CD14-positive monocyte (primary cell): ENCODE measurements around the gene LRFN3. TPM values are rescaled to one million over a fixed set of nuclear protein-coding genes. Genes with fewer than 3 reads are reported as not detected.

Experiments used
- DNase-seq, 3 donors: peaks; one replicate each; pipeline ENCODE4 v3.0.0-alpha.2; 2011 to 2022
- H2AFZ ChIP-seq: 2 replicates; pipeline ENCODE4 v1.6.0; 2012; ENCODE audit warnings: mild to moderate bottlenecking, low read depth, low read length, inconsistent platforms; ENCODE audit not compliant: insufficient read depth, poor library complexity, severe bottlenecking
- H3K27ac ChIP-seq, 2 donors: 1 replicate in 1 of 2; 2 replicates in 1 of 2; pipeline ENCODE4 v1.5.1; 2012 to 2013; ENCODE audit warnings: low read length in 2 of 2, control low read depth in 1 of 2, inconsistent platforms in 1 of 2, low read depth in 1 of 2, mild to moderate bottlenecking in 1 of 2
- H3K27me3 ChIP-seq, 2 donors: one replicate each; pipeline versions ENCODE4 v1.6.0 to v1.6.1; 2011 to 2013; ENCODE audit warnings: low read length in 2 of 2; ENCODE audit not compliant: control insufficient read depth in 2 of 2, insufficient read depth in 2 of 2
- H3K36me3 ChIP-seq, 2 donors: replicated peaks in 1 of 2; 1 replicate in 1 of 2; 2 replicates in 1 of 2; pipeline versions ENCODE4 v1.5.1 to v1.6.1; 2012 to 2013; ENCODE audit warnings: low read length in 2 of 2, control low read depth in 1 of 2, inconsistent platforms in 1 of 2, mild to moderate bottlenecking in 1 of 2; ENCODE audit not compliant: insufficient read depth in 2 of 2, control insufficient read depth in 1 of 2
- H3K4me1 ChIP-seq, 2 donors: 1 replicate in 1 of 2; 2 replicates in 1 of 2; pipeline versions ENCODE4 v1.5.1 to v1.6.1; 2012 to 2013; ENCODE audit warnings: low read length in 2 of 2, control low read depth in 1 of 2, inconsistent platforms in 1 of 2, mild to moderate bottlenecking in 1 of 2, moderate library complexity in 1 of 2; ENCODE audit not compliant: insufficient read depth in 2 of 2, control insufficient read depth in 1 of 2
- H3K4me2 ChIP-seq: replicated peaks from 2 replicates; pipeline ENCODE3; 2012; ENCODE audit warnings: low read length, moderate library complexity, mild to moderate bottlenecking; ENCODE audit not compliant: poor library complexity, severe bottlenecking; ENCODE audit errors: extremely low read depth
- H3K4me3 ChIP-seq, 3 experiments: fragments of 200-600 bp in 1 of 3; sonication (generic) in 1 of 3; replicated peaks in 1 of 3; 1 replicate in 2 of 3; 2 replicates in 1 of 3; pipeline ENCODE4 v1.5.1; 2011 to 2013; ENCODE audit warnings: low read length in 3 of 3, mild to moderate bottlenecking in 3 of 3, control low read depth in 2 of 3, low read depth in 2 of 3, inconsistent platforms in 1 of 3, moderate library complexity in 1 of 3
- H3K79me2 ChIP-seq: 2 replicates; pipeline ENCODE4 v1.6.0; 2012; ENCODE audit warnings: mild to moderate bottlenecking, control low read depth, inconsistent platforms, low read length, moderate library complexity; ENCODE audit not compliant: insufficient read depth
- H3K9ac ChIP-seq: 2 replicates; pipeline ENCODE4 v1.6.0; 2017; ENCODE audit warnings: low read length, mild to moderate bottlenecking; ENCODE audit not compliant: insufficient read depth, poor library complexity, severe bottlenecking
- H3K9me3 ChIP-seq, 2 donors: replicated peaks in 1 of 2; 1 replicate in 1 of 2; 2 replicates in 1 of 2; pipeline versions ENCODE4 v1.5.1 to v1.6.1; 2012 to 2013; ENCODE audit warnings: low read length in 2 of 2, control low read depth in 1 of 2; ENCODE audit not compliant: control insufficient read depth in 1 of 2, insufficient read depth in 1 of 2
- H4K20me1 ChIP-seq: 2 replicates; pipeline ENCODE4 v1.6.0; 2012; ENCODE audit warnings: mild to moderate bottlenecking, low read length, control low read depth, moderate library complexity; ENCODE audit not compliant: insufficient read depth
- H3K27ac Mint-ChIP-seq, 7 donors: one replicate each; pipeline ENCODE4 v1.8.0; 2020; ENCODE audit warnings: mild to moderate bottlenecking in 7 of 7, mixed read lengths in 7 of 7, moderate library complexity in 6 of 7, inconsistent platforms in 2 of 7
- H3K27me3 Mint-ChIP-seq, 3 donors: one replicate each; pipeline ENCODE4 v1.8.0; 2021 to 2022; ENCODE audit warnings: low read depth in 3 of 3, mild to moderate bottlenecking in 3 of 3, mixed read lengths in 3 of 3, moderate library complexity in 3 of 3, inconsistent platforms in 1 of 3
- H3K36me3 Mint-ChIP-seq, 2 donors: one replicate each; pipeline ENCODE4 v1.8.0; 2020; ENCODE audit warnings: mixed read lengths in 2 of 2, inconsistent platforms in 1 of 2, mild to moderate bottlenecking in 1 of 2
- H3K4me1 Mint-ChIP-seq: one replicate; pipeline ENCODE4 v1.8.0; 2020; ENCODE audit warnings: mild to moderate bottlenecking, mixed read lengths
- H3K4me3 Mint-ChIP-seq, 2 donors: one replicate each; pipeline ENCODE4 v1.8.0; 2020; ENCODE audit warnings: mild to moderate bottlenecking in 2 of 2, mixed read lengths in 2 of 2, moderate library complexity in 1 of 2
- H3K9me3 Mint-ChIP-seq, 7 donors: one replicate each; pipeline ENCODE4 v1.8.0; 2020 to 2022; ENCODE audit warnings: mixed read lengths in 7 of 7, mild to moderate bottlenecking in 6 of 7, moderate library complexity in 6 of 7, inconsistent platforms in 2 of 7
- CTCF ChIP-seq: fragments of 200-600 bp; IDR thresholded peaks from one replicate; pipeline ENCODE4 v1.8.0; 2022; ENCODE audit warnings: antibody characterized with exemption, mild to moderate bottlenecking
- WGBS: methylation state at CpG from one replicate; pipeline ENCODE4 v1.1.5; 2013; ENCODE audit warnings: missing lambda C conversion rate; ENCODE audit not compliant: insufficient coverage; 5-methylcytosine and 5-hydroxymethylcytosine counted together
- intact Hi-C, 2 donors: fragments of 100-400 bp; cut with micrococcal nuclease; formaldehyde crosslinking; loops; one replicate each; pipeline versions ENCODE4 v1.15.0 to v1.15.1; 2023
- polyA plus RNA-seq, 3 donors: library from polyadenylated mRNA; depleted of rRNA in 1 of 3; unstranded in 2 of 3; stranded (reverse) in 1 of 3; fragments of 300-500 nt in 2 of 3; fragments of >200 nt in 1 of 3; fragmentation: Illumina TruSeq in 2 of 3; gene quantifications; 1 replicate in 2 of 3; 2 replicates in 1 of 3; pipeline ENCODE4 v1.2.3, GENCODE V29; 2012 to 2021

LRFN3 gene
- polyA plus RNA-seq, 3 donors, result 0.04 TPM; not detected in 2

- peaks cover 6% of the 10 kb centered on the region for H3K4me1 Mint-ChIP-seq
- peak overlapping the region in 1 of 7 donors; percentile 4 for H3K27ac Mint-ChIP-seq
- no peak overlapping the region for H3K4me2 ChIP-seq
Observed at GRCh38 chr19:35944556-35944955, 8.4 kb downstream of the LRFN3 start.

DNA sequence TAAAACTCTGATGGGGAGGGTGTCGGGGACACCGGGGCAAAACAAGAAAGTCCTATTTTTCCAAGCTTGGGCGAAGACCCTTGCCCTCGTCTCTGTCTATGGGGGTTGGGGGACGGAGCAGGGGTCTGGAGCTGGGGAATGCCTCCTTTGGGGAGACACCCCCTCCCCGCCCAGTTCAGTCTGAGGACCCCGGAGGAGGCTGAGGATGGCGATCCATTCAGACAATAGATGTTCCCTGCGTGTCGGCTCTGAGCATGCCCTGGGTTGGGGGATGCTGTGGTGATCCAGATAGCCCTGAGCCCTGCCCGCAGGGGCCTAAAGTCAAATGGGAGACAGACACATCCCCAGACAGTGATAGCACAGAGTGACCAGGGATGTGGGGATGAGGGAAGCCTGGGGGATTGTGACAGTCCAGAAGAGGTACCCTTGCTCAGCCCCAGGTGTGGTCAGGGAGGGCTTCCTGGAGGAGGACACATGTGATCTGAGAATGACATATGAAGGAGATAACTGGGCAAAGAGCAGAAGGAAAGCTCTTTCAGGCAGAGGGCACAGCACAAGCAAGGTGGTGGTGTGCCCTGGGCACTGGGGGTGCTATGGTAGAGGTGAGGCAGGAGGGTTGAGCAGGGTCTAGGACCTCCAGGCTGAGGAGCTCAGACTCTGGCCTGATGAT lies 9.1 kb downstream of the LRFN3 start:
- Mint-ChIP-seq H3K4me1 (peaks cover 6% of the 10 kb centered on the region), H3K4me3 (no peak overlapping the region), H3K36me3 (no peaks in the 10 kb centered on the region), H3K9me3 (peaks cover 0 to 2% (median 0%) of the 10 kb centered on the region in 7 donors), H3K27ac (peak overlapping the region in 1 of 7 donors; percentile 55), H3K27me3 (peaks cover 3 to 12% (median 11%) of the 10 kb centered on the region in 3 donors)
- Histone ChIP-seq H3K4me2 (no peak overlapping the region), H3K4me1 (no peaks in the 10 kb centered on the region), H3K27me3 (no peaks in the 10 kb centered on the region), H4K20me1 (no peaks in the 10 kb centered on the region), H3K36me3 (no peaks in the 10 kb centered on the region), H3K79me2 (no peaks in the 10 kb centered on the region), H3K9me3 (no peaks in the 10 kb centered on the region), H3K27ac (no peak overlapping the region), H3K4me3 (no peak overlapping the region), H3K9ac (no peak overlapping the region), H2AFZ (no peak overlapping the region)
- intact Hi-C loops, result no loop called here
- no peak for TF ChIP-seq CTCF
- no peak for DNase-seq
- 89% methylated on average over 8 of the region's 11 CpGs for WGBS

More at GRCh38 chr19:35944556-35944955, 8.4 kb downstream of the LRFN3 start:
- Histone ChIP-seq H2AFZ (no peak overlapping the region), H3K27ac (no peak overlapping the region), H3K4me1 (no peaks in the 10 kb centered on the region), H3K79me2 (no peaks in the 10 kb centered on the region), H3K9me3 (no peaks in the 10 kb centered on the region), H3K36me3 (no peaks in the 10 kb centered on the region), H3K27me3 (no peaks in the 10 kb centered on the region), H3K9ac (no peak overlapping the region), H4K20me1 (no peaks in the 10 kb centered on the region), H3K4me3 (no peak overlapping the region)
- WGBS, result 96% methylated on average over 46 of the region's 52 CpGs
- intact Hi-C loops, result no loop called here
- no peak for DNase-seq
- Mint-ChIP-seq H3K4me3 (no peak overlapping the region), H3K9me3 (peaks cover 0 to 2% (median 0%) of the 10 kb centered on the region in 7 donors), H3K27me3 (peaks cover 3 to 12% (median 9%) of the 10 kb centered on the region in 3 donors), H3K36me3 (no peaks in the 10 kb centered on the region)
- no peak for TF ChIP-seq CTCF
